ENCODE results near the gene PITPNM1. TPM values are rescaled to one million over a fixed set of nuclear protein-coding genes. Genes with fewer than 3 reads are reported as not detected.

The PITPNM1 gene
- total RNA-seq, 1 donor = 24.0 TPM

GRCh38 chr11:67497656-67498291 is 7.4 kb downstream of the PITPNM1 start:
- DNase-seq (ENCODE audit: low read depth) = no peak
- TF ChIP-seq CTCF (IDR thresholded peaks at IDR 0.05; ENCODE audit: insufficient read depth, low read length) = no peak
- no peak overlapping the region for H3K4me3 ChIP-seq (ENCODE audit: low read depth, low read length)

- H3K4me3 ChIP-seq (ENCODE audit: low read depth, low read length) = no peak overlapping the region
- no peak for DNase-seq (ENCODE audit: low read depth)
- no peak for TF ChIP-seq CTCF (IDR thresholded peaks at IDR 0.05; ENCODE audit: insufficient read depth, low read length)
Observed at GRCh38 chr11:67496113-67496512, 9.1 kb downstream of the PITPNM1 start.

- no peak overlapping the region for H3K4me3 ChIP-seq (ENCODE audit: low read depth, low read length)
- TF ChIP-seq CTCF (IDR thresholded peaks at IDR 0.05; ENCODE audit: insufficient read depth, low read length) = no peak
- DNase-seq (ENCODE audit: low read depth) = no peak
Observed at GRCh38 chr11:67495234-67496005, 9.7 kb downstream of the PITPNM1 start.

DNA sequence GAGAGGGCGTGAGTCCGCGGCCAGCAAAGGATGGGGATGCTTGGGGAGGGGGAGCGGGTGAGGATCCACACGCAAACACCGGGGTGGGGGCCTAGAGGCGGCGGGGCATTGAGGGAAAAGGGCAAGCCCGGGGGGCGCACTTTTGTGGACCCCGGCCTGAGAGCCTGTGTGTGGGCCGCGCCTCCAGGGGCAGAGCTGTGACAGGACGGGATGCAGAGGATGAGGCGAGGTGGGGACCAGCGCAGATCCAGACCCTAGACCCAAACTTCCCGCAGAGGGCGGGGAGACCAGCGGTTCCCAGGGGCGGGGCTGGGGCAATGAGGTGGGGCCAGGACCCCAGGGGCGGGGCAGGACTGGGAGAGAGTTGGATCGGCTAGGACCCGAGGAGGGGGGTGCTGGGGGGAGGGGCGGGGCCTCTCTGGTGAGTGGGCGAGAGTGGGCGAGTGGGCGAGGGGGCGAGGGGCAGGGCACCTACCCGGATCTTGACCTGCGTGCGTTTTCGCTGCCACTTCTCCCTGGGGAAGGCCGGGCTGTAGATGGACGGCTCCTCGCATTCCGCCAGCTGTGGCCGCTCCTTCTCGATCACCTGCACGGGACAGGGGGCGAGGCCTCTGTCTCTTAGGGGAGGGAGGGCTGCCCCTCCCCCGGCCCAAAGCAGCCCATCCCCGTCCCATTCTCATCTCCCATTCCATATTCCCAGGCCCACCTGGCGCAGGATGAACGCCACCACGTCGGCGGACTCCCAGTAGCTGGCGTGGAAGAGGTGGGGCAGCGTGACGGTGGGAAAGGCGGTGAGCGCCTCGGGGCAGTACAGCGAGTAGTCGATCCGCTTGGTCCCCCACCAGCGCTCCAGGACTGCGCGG is 10.6 kb downstream of the PITPNM1 start:
- DNase-seq (ENCODE audit: low read depth) = no peak
- no peak overlapping the region for H3K4me3 ChIP-seq (ENCODE audit: low read depth, low read length)
- no peak for TF ChIP-seq CTCF (IDR thresholded peaks at IDR 0.05; ENCODE audit: insufficient read depth, low read length)

DNA sequence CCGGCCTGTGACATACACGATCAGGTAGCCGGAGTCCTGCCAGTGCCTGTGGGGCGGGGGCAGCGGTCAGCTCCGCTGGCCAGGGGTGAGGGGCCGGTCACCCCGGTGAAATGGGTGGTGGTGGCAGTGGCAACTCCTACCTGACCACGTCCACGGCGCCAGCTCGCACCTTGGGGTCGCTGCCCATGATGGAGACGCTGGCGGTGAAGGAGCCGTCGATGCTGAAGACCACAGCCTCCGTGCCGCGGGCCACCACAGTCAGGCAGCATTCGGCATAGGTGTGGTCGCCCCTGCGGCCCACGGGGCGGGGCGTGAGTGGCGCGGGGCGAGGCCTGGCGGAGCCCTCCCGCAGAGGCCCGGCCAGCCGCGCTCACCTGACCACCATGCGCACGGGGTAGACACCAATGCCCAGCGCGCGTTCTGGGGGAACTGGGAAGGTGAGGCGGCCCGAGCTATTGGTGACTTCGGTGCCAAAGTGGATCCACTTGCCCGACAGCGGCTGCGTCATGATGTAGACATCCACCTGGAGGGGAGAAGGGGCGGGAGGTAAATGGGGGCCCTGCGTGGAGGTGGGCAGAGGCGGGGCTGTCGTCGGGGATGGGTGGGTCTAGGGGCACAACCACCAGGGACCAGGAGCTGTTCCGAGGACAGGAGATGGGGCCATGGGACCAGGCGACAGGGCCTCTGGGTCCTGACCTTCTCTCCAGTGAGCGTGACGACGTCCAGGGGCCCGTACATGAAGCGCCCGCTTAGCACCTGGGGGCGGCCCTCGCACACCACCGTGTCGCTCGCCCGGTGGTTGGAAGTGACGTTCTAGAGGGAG is 11.4 kb downstream of the PITPNM1 start:
- DNase-seq (ENCODE audit: low read depth) = no peak
- no peak overlapping the region for H3K4me3 ChIP-seq (ENCODE audit: low read depth, low read length)
- TF ChIP-seq CTCF (IDR thresholded peaks at IDR 0.05; ENCODE audit: insufficient read depth, low read length) = no peak

Data from fibroblast of the aortic adventitia (primary cell).